Forelimb muscle (tissue), 1 donor: ENCODE data around the gene MRPL39. TPM values are rescaled to one million over a fixed set of nuclear protein-coding genes. Genes with fewer than 3 reads are reported as not detected.

Experiments
- DNase-seq: peaks from one replicate; pipeline ENCODE4 v3.0.0-alpha.2; 2013; ENCODE audit warnings: low read depth
- polyA plus RNA-seq: library from polyadenylated mRNA; unstranded; fragments of 120-200 nt; gene quantifications from one replicate; pipeline ENCODE4 v1.2.1, GENCODE V29; 2013; ENCODE audit not compliant: insufficient read length

MRPL39 gene
- polyA plus RNA-seq, 1 donor: 31.5 TPM

DNA sequence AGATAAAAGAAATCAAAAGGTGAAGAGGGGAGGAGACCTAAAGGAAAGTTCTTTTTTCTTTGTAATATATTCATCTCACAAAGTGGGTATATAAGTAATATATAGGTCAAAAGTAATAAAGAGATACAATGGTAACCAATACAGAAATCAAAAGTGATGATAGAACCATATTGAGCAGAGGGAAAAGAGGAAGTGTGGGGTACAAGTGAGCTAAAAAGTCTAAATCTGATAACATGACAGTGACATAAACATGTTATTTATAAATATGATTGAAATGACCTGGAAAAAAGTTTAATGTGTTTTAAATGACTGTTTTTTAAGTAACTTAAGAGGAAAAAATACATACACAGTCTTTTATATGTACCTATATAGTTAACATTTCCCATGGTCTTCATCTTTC lies 70.5 kb downstream of the MRPL39 start:
- no peak for DNase-seq

- no peak for DNase-seq
Measured at GRCh38 chr21:25535849-25536248, 71.4 kb downstream of the MRPL39 start.

Other genes starting within 250 kb of the MRPL39 start
- gene JAM2, start 31.8 kb upstream of the MRPL39 start, polyA plus RNA-seq: 38.1 TPM
- gene ATP5PF, start 127.4 kb upstream of the MRPL39 start, polyA plus RNA-seq: 250 TPM
- 29.5 TPM for gene GABPA, start 127.5 kb upstream of the MRPL39 start, polyA plus RNA-seq